Erythroblast (primary cell): Measurements from ENCODE around the gene UBE2S.

Source experiments
- GATA1 ChIP-seq: IDR thresholded peaks from 2 replicates; pipeline ENCODE4 v1.6.1; 2011; ENCODE audit warnings: low read depth, mild to moderate bottlenecking, control low read depth, low read length, moderate library complexity
- POLR2A ChIP-seq: IDR thresholded peaks from 2 replicates; pipeline ENCODE4 v1.6.1; 2011; ENCODE audit warnings: mild to moderate bottlenecking, low read length

- no peak for TF ChIP-seq POLR2A
- TF ChIP-seq GATA1 = no peak
Measured at GRCh38 chr19:55410168-55410567, 2.6 kb upstream of the UBE2S start.
